ENCODE measurements around the gene TMEM109.
"Not testable (repeated sequence)": the region's sequence is repeated elsewhere in the genome, so short reads cannot be mapped to it uniquely, and the experiment has no call there.

The TMEM109 gene

DNA sequence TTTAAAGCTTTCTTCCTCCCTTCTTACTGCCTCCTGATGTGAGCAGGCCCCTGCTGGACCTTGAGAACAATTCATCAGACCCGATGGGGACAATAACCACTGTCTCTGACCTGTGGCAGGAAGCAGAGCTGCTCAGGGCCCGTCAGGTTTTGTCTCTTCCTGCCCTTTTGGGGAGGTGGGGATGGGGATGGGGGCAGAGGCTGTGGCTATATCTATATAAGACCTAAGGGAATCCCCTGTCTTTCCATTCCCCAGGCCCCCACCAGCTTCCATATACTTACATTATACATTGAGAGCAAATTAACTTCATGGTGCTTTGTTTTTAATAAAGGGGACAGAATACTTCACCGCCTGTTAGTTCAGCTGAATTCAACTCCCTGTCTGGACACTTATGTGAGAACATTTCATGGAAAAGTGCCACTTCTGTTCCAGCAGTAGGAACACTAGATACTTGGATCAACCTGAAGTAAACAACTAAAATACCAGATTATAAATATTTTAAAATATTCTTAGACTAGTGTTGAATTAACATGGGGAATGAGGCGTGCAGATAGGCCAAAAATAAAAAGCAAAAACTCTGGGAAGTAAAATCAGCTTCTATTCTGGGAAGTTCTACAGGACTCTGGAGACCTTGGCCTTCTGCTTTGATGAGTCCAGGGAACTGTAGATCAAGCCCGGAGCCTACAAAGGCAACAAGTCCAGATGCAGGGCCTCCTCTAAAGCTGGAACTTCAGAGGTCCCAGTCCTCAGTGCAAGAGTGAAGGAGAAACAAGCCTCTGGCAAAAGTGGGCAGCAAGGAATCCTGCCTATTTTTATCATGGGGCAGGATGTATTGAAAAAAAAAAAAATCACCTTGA, 35.5 kb upstream of the TMEM109 start:
- no peak for DNase-seq (ENCODE audit: low spot score)

DNA sequence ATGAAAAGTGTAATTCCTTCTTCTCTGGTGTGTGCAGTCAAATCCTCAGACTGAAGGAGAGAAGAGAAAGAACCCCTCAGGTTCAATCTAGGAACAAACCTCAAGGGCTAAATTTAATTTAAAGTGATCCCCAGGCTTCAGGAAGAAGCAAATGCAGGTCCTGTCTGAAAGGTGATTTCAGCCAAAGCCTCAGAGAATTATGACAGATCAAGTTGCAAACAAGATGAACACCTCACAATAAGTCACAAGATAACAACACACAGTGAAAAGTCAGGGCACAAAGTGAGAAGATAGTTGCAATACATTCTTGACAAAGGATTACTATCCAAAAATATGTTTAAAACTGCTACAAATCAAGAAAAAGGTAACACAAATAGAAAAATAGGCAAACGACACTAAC, 34.9 kb upstream of the TMEM109 start:
- no peak for DNase-seq (ENCODE audit: low spot score)

DNA sequence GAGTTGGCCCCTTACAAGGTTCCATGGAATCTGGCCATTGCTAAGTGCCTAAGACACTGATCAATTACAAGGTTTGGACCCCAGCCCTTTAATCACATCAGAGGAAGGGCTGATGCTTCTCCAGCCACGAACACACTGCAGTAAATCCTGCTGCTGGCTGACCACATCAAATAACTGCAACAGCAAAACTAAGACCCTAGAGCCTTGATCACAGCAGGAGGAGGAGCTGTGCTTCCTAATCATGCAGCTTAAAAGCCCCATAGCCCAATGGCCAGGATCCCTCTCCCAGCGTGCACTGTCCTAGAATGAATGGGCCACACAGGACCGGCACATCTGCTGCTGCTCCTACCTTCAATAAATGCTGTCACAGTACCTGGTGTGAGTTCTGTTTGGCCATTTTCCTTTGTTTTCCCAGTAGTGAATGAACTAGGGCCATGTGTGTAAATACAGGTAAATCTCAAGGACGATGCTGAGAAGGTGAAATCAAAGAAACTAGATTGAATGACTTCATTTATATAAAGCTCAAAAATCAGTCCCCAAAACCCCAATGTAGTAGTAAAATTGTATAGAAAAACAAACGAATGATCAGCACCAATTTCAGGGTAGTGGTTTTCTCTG, 33.9 kb upstream of the TMEM109 start:
- DNase-seq (ENCODE audit: low spot score), result no peak

DNA sequence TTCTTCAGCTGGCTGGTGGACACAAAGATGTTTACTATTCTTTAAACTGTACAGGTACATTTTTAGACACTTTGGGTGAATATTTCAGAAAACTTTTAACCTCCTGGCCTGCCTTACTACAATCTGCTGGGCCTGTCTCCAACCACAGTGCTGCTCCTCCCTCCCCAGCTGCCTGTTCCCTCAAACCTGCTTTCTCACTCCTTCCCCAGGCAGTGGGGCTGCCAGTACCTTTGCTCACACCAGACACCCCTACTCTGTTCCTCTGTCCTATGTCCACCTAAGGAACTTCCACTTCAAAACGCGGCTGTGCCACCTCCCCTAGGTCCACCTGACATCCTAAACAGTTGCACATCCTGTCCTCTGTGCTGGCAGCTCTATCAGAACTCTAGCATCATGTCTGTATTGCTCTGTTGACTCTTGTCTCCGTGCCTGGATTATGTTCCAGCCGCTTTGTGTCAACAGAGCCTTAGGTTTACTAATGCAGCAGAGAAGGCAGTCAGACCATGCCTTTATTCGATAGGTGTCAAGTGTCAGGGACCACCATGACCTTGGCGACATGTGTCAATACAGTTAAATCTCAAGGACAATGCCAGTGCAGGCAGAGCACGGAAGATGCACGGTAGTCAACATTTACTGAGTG, 33.2 kb upstream of the TMEM109 start:
- no peak for DNase-seq (ENCODE audit: low spot score)

DNA sequence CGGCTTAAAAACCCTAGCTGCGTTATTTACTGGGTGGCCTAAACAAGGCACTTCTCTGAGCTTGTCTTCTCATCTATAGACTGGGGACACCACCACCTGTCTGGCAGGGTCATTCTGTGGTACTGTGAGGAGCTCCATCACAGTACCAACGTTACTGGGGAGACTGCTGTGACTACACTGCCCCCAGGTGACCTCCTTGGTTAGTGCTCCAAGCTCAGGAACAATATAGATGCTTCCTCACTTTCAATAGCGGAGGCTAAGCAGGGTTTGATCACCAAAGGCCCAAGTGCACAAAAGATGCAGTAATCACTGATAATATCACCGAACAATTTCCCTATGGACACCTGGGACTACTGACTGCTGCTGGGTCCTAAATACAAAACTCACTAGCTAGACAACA, 26.4 kb upstream of the TMEM109 start:
- peak; percentile 47 for DNase-seq (ENCODE audit: low spot score)

DNA sequence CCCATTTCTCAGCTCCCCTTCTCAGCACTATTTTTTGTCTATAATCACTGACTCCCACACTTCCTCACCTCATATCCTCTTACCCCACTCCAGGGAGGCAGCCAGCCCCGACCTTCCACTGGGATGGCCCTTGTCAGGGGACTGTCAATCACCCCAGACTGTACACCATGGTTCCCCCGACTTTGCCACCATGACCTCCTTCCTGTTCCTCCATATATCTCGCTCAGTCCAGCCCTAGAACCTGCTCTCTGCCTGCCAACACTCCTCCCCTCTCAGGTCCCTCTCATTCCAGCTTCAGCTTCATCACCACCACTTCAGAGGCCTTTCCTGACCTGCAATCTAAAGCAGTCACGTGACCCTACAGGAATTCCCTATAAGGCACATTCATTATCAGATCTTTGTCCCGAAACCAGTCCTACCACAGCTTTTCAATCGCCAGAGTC, 24.1 kb upstream of the TMEM109 start:
- DNase-seq (ENCODE audit: low spot score), result no peak

DNA sequence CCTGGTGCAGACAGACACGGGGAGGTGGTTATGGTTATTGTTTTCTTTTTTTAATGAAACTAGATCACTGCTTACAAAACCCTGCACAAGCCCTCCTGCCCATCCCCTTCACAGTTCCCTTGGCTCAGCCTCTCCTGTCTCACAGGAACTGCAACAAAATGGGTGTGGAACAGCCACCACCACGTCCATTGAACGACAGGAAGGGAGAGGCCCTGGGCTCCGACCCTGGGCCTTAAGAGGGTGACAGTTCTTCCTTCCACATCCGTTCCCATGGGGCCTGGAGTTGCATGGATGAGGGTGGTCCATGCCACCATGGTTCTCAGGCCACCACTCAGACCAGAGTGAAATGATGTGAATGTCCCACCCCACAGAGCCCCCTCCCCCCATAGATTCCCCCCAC, 23.3 kb upstream of the TMEM109 start:
- DNase-seq (ENCODE audit: low spot score), result no peak

DNA sequence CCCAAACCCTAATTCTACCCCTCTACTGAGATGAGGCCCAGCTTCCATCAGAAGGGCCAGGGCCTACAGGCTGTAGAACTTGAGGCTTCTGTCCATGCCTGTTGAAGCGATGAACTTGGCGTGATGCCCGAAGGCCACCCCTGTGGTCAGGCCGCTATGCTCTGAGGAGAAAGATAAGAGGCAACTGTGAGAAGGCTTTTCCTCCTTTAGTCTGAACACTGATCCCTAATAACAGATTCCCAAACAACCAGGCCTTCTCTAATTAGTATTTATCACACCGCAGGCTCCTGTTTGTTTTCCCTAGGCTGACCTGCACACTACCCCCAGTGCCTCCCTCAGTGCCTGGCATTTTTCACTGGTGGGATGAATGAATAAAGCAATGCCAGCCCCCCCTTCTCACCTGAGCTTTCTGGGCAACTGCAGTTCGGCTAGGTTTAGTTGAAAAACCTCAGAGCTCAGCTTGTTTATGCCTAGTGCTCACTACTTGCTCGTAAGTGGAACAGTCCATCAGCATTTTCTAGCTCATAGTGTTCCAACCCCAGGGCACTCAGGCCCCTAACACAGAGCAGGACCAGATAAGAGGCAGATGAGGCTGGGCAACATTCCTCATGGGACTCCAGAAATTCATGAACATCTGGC, 22.7 kb upstream of the TMEM109 start:
- no peak for DNase-seq (ENCODE audit: low spot score)

DNA sequence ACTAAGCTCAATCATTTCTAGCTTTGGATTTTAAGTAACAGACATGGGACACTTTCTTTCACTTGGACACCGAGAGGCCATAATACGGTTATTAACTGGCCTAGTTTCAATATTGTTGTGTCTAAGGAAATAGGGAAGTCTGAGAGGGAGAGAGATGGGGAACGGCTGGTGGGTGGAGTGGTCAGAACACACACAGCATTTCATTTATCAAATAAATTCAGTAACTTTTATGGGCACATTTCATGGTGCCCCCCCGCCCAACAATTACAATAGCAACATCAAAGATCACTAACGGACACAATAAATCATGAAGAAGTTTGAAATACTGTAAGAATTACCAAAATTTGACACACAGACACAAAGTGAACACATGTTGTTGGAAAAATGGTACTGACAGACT, 18.3 kb upstream of the TMEM109 start:
- no peak for DNase-seq (ENCODE audit: low spot score)

DNA sequence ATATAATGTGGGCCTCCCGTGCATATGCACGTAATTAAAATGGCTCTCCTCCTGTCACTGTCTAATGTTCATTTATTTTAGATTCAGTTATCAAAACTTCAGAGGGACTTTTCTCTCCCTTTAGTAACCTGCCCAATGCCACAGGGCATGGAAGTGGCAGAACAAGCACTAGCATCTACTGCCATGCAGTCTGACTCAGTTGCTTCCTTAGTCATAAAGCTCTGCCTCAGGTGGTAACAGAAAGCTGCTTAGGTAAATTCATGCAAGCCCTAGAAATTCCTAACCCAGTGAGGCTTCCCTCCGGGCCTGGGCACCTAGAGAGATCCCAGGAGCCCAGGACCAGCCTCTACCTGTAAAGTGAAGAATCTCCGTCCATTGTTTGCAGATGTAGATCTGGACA, 16.5 kb upstream of the TMEM109 start:
- no peak for DNase-seq (ENCODE audit: low spot score)

DNA sequence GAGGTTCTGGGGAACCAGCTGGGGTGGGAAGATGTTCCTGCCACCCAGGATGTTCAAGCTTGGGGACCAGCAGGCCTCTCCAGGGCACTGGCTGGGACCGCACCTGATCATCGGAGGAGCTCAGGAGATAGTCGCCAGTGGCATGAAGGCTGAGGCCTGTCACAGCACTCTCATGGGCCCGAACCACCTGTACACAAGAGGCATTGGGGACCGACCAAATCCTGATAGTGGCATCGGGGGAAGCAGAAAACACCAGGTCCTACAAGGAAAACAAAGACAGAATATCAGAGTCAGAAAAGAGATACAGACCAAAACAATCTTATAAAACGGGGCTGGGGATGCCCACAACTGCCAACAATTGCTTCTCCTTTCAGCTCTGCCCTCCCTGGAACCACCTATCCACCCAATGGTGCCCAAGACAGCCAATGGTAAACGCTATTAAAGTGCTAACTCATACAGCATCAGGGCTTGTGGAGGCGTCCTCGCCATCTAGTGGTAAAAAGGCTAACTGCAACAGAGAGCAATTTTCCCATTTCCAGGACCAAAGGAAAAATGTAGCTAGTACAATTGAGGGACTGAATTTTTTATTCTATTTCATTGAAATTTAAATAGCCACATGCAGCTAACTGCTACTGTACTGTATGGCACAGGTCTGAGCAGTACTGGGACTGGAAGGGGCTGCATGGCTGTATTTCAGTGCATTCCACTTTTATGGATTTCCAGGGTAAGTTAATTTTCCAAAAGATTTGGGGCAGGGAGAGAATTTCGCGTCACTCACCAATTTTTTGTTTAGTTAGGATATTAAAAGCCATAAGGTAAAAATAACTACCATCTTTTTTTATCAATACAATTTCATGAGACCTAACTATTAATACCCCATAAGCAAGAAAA, 14.7 kb upstream of the TMEM109 start:
- DNase-seq (ENCODE audit: low spot score), result no peak

DNA sequence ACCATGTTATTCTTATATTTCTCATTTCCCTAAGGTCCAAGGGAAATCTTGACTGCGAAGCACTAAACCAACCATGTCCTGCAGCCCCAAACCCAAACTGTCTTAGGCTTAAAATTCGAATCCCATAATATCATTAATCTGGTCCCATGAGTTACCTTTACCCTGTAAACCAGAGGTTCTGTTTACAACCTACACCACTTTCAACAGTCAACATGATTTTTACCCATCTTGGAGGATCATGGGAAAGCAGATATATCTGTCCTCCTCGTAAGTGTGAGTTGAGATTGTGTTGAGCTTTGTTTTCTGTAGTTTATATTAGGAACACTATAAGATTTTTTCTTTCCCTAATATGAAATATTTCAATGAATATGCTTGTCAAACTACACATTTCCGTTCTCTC, 14.0 kb upstream of the TMEM109 start:
- no peak for DNase-seq (ENCODE audit: low spot score)

DNA sequence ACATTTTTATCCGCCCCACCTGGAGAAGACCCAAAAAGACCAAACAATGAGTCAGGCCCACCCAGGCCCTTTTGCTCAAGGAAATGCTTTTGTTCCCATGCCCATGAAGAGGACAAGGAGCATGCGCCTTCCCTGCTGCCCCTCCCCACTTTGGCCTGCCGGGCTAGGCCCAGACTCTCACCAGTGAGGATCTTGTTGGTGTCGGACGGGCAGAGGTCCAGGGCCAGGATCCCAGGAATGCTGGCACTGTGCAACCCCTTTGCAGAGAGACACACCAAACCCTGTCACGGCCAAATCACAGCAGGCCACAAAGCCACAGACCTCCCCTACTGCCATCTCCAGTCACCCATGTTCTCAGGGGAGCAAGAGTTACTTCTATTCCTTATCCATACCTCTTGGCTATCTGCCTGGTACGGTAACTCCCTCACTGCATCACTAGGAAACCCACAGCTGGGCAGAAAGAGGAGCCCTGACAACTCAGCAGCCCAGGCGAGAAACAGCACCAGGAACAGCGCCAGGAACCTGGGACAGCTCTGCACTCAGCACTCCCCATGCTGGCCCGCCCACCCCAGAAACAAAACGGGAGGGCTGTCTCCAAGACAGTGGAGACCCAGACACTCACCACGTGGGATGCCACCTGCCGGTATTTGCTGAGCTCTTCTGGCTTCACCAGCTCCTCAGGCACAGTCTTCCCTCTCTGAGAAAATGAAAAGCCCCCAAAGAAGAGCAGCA, 13.1 kb upstream of the TMEM109 start:
- no peak for DNase-seq (ENCODE audit: low spot score)

DNA sequence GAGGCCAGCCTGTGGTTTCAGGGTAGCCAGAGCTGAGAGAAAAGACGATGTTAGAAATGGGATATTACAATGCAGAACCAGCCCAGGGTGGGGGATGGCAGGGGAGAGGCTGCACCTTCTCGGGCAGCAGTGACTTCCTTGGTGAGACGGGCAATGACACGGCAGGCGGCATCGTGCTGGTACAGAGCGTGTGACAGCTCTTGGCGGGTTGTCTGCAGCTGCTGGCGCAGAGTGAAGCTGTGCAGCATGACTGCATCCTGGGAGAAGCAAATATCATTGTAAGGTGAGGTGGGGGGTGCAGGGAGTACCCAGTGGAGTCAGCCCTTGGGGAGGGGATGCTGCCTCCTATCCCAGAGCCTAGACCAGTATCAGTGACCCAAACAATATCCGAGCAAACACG, 11.3 kb upstream of the TMEM109 start:
- DNase-seq (ENCODE audit: low spot score), result no peak

DNA sequence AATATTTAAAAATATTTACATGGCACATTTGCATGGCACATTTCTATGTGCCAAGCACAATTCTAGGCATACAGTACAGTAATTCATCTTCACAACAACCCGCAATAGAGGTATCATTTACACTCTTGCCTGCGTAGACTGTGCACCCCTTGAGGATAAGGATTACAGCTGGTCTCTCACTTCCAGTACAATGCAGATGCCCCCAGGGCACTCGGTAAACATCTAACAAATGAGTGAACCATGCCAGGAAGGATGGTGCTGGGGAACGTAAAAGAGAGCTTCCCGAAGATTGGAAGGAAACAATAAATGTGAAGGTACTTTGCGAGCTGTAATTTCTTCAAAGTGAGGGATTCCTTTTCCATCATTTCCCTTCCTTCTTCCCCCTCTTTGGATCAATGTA, 8.9 kb upstream of the TMEM109 start:
- no peak for DNase-seq (ENCODE audit: low spot score)

DNA sequence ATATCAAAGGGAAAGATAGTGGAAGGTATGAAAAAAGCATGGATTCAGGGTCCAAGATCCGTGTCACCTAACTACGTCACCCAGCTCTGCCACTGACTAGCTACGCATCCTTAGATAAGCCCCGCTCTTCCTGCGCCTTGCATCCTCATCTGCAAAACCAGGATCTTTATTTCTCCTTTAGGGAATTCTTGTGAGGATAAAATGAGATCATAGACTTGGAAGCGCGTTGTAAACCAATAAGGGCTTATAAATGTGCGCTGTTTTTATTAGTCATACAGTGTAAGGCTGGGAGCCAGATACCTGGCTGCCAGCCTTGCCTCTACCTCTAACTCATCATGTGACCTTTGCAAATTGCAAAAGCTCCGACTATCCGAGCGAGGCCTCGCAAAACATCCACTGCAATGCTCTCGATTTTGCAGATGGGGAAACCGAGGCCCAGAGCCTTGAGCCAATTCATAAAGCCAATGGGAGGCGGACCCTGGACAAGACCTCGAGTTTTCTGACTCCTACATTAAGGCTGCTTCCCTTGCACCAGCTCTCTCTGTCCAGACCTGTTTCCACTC, 8.3 kb upstream of the TMEM109 start:
- no peak for DNase-seq (ENCODE audit: low spot score)

DNA sequence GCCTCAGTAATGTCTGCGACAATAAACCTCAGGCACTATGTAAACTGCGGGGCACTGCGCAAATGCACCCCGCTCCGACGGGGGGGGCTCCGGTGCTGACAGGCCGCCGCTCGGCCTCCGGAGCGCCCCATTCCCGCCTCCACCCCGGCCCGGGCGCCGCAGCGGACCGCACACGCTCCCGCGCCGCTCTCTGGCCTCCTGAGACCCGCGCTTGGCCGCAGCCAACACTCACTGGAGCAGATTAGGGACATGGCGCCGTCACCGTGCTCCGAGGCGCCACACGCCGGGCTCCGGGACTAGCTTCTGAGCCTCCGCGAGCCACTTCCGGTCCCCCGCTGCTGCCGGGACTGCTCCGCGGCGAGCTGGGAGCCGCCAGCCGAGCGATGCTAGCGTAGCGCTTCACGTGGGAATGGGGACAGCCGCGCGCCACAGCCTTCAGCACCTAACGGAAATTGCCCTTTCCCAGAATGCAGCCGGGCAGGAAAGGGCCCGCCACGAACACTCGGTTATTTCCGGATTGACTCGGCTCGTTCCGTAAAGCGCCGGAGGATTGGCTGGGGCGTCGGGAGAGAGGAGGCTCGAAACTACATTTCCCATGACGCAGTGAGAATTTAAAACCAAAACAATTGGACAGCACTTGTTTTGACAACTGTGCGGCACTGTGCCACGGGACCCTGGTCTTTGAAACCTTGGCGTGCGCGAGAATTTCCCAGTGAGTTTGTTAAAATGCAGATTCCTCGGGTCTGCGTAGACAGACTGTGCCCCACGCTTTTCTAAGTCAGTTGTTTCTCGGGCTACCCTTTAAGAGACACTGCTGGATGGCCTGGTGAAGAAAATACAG, 7.6 kb upstream of the TMEM109 start, which contains the start of gene PRPF19:
PRPF19 (minus strand) TSS at position 454 of the 841 bp plus-strand sequence; CDS start at position 251, 203 bp downstream.
- peak; percentile 97 for DNase-seq (ENCODE audit: low spot score)

DNA sequence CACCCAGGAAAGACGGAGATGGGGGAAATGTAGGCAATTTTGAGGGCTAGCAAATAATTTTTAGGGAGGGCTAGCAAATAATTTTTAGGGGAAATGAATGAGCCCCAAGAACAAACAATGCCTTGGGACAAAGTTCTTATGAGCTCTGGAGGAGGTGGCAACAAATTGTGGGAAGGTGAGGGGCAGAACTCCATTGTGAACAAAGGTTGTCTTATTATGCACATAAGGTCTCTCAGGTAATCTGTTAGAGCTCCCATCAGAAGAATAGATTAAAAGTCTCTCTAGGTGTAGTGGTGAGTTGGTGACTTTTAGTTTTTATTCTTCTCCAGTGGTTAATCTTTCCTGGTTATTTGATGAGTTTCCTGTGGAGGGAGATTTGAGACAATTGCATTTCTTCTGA, 5.2 kb upstream of the TMEM109 start:
- DNase-seq (ENCODE audit: low spot score), result no peak

DNA sequence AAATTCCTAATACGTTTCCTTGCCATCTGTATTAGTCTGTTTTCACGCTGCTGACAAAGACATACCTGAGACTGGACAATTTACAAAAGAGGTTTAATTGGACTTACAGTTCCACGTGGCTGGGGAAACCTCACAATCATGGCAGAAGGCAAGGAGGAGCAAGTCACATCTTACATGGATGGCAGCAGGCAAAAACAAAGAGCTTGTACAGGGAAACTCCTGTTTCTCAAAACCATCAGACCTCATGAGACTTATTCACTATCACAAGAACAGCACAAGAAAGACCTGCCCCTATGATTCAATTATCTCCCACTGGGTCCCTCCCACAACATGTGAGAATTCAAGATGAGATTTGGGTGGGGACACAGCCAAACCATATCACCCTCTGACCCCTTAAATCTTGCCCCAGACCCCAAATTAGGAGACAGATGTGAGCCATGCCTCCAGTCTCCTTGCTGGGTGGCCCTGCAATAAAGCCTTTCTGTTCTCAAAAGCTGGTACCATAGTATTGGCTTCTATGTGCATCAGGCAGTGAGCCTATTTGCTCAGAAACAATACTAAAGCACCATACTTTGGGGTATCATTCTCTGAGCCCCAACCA, 4.2 kb upstream of the TMEM109 start:
- DNase-seq (ENCODE audit: low spot score), result not testable (repeated sequence)
